Gastrocnemius medialis (tissue), 4 donors: ENCODE measurements around the gene EP400.

Experiments used
- POLR2A ChIP-seq, 2 donors: fragments of 450-650 bp; IDR thresholded peaks; one replicate each; pipeline ENCODE4 v1.6.1; 2017; ENCODE audit warnings: antibody characterized with exemption in 2 of 2, mild to moderate bottlenecking in 2 of 2, moderate library complexity in 2 of 2
- TF ChIP-seq, protein P1 (sequence below), 5 experiments: fragments of 450-650 bp in 3 of 5; fragments of 200-600 bp in 2 of 5; sonication (generic) in 2 of 5; IDR thresholded peaks in 4 of 5; conservative IDR thresholded peaks in 1 of 5; 1 replicate in 4 of 5; 2 replicates in 1 of 5; pipeline ENCODE4 v1.5.1; 2016 to 2019; ENCODE audit warnings: antibody characterized with exemption in 5 of 5, mild to moderate bottlenecking in 3 of 5, moderate library complexity in 3 of 5

DNA sequence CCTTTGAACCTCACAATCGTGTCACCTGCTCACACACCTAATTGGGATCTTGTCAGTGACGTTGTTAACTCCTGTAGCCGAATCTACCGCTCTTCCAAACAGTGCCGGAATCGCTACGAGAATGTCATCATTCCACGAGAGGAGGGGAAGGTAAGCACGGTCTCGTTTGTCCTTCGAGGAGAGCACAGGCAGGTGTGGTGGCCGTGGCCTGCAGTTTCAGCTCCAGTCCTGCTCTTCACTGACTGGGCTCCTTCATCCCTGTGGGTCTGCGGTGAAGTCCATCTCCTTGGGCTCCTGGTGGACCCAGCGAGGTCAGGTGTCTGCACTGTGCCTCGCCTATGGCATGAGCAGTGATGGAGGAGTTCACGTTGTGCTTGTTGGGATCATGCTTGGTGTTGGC is 96.0 kb downstream of the EP400 start:
- TF ChIP-seq, protein P1, sequence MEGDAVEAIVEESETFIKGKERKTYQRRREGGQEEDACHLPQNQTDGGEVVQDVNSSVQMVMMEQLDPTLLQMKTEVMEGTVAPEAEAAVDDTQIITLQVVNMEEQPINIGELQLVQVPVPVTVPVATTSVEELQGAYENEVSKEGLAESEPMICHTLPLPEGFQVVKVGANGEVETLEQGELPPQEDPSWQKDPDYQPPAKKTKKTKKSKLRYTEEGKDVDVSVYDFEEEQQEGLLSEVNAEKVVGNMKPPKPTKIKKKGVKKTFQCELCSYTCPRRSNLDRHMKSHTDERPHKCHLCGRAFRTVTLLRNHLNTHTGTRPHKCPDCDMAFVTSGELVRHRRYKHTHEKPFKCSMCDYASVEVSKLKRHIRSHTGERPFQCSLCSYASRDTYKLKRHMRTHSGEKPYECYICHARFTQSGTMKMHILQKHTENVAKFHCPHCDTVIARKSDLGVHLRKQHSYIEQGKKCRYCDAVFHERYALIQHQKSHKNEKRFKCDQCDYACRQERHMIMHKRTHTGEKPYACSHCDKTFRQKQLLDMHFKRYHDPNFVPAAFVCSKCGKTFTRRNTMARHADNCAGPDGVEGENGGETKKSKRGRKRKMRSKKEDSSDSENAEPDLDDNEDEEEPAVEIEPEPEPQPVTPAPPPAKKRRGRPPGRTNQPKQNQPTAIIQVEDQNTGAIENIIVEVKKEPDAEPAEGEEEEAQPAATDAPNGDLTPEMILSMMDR (IDR thresholded peaks at IDR 0.05 in 4 of 5, conservative IDR thresholded peaks at IDR 0.05 in 1 of 5): no peak
- TF ChIP-seq POLR2A (IDR thresholded peaks at IDR 0.05): no peak
